Suprapubic skin (tissue), 4 donors: ENCODE results near the gene COA8.

Experiments used
- POLR2A ChIP-seq, 2 donors: fragments of 450-650 bp; IDR thresholded peaks; one replicate each; pipeline ENCODE4 v1.6.1; 2017; ENCODE audit warnings: antibody characterized with exemption in 2 of 2, mild to moderate bottlenecking in 2 of 2, moderate library complexity in 2 of 2
- POLR2AphosphoS5 ChIP-seq, 3 donors: sonication (generic); formaldehyde crosslinking; IDR thresholded peaks; one replicate each; pipeline ENCODE4 v1.6.1; 2017; ENCODE audit warnings: antibody characterized with exemption in 3 of 3
- TF ChIP-seq, protein P1 (sequence below), 2 donors: fragments of 200-600 bp in 1 of 2; fragments of 450-650 bp in 1 of 2; sonication (generic) in 1 of 2; IDR thresholded peaks; one replicate each; pipeline ENCODE4 v1.5.1; 2016 to 2019; ENCODE audit warnings: antibody characterized with exemption in 2 of 2, mild to moderate bottlenecking in 1 of 2, moderate library complexity in 1 of 2

DNA sequence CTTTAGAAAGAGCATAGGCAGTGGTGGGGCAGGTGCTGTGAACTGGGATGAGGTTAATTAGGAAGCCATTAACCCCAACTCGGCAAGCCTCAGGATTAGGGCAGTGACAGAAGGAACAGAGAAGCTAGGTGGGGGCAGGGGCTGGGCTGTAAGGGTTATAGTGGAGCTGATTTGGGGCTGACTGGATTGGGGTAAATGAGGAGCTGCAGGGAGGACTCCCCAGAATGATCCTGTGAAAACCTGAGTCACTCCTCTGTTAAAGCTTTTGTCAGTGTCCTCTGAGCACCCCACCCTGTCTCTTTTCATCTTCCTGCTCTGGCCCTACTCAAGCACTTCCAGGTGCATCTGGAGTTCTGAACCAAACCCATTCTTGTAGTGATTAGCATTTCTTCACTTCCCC is 70.6 kb downstream of the COA8 start:
- TF ChIP-seq, protein P1, sequence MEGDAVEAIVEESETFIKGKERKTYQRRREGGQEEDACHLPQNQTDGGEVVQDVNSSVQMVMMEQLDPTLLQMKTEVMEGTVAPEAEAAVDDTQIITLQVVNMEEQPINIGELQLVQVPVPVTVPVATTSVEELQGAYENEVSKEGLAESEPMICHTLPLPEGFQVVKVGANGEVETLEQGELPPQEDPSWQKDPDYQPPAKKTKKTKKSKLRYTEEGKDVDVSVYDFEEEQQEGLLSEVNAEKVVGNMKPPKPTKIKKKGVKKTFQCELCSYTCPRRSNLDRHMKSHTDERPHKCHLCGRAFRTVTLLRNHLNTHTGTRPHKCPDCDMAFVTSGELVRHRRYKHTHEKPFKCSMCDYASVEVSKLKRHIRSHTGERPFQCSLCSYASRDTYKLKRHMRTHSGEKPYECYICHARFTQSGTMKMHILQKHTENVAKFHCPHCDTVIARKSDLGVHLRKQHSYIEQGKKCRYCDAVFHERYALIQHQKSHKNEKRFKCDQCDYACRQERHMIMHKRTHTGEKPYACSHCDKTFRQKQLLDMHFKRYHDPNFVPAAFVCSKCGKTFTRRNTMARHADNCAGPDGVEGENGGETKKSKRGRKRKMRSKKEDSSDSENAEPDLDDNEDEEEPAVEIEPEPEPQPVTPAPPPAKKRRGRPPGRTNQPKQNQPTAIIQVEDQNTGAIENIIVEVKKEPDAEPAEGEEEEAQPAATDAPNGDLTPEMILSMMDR (IDR thresholded peaks at IDR 0.05), result no peak
- TF ChIP-seq POLR2A (IDR thresholded peaks at IDR 0.05) (no peak), POLR2AphosphoS5 (IDR thresholded peaks at IDR 0.05) (no peak)
